C4-2B (cell line): ENCODE data around the gene FHAD1.

Source experiments
- CTCF ChIP-seq: fragments of 450-650 bp; conservative IDR thresholded peaks from 2 replicates; pipeline ENCODE4 v1.5.1; 2017; ENCODE audit warnings: mild to moderate bottlenecking
- ZFX ChIP-seq: fragments of 450-650 bp; IDR thresholded peaks from 2 replicates; pipeline ENCODE4 v1.6.1; 2017

DNA sequence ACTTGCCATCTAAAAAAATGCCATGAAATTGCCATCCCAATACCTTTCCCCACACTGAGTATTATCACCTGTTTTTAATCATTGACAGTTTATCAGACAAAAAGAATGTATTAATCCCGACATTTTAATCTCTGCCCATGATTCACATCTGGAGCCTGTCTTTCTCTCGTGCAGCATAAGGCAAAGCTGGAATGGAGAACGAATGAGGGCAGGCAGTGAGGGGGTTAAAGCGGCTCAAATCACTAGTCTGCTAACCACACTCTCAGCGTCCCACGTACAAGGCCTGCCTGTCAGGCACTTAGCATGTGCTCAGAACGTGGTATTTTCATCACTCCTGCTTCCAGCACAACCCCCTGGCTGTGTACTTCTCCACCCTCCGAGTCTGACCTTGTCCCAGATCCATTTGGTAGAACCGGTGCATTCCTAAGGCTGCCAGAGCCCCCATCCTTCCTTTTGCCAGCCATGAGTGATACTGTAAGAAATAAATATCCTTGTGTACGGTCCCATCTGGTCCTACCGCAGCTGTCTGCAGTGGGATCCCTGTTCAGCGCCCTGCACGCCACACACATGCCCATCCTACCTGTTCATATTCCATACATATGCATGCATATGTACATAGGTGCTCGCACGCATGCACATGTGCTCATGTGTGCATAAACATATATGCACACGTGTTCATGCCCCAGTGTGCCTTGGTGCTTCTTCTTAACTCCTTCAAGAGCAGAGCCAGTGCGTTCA is 34.6 kb upstream of the FHAD1 start:
- TF ChIP-seq CTCF, result no peak
- TF ChIP-seq ZFX, result no peak
